Measurements from ENCODE around the gene FBXO39.
"Not testable (repeated sequence)": the region's sequence is repeated elsewhere in the genome, so short reads cannot be mapped to it uniquely, and the experiment has no call there.

FBXO39 gene

DNA sequence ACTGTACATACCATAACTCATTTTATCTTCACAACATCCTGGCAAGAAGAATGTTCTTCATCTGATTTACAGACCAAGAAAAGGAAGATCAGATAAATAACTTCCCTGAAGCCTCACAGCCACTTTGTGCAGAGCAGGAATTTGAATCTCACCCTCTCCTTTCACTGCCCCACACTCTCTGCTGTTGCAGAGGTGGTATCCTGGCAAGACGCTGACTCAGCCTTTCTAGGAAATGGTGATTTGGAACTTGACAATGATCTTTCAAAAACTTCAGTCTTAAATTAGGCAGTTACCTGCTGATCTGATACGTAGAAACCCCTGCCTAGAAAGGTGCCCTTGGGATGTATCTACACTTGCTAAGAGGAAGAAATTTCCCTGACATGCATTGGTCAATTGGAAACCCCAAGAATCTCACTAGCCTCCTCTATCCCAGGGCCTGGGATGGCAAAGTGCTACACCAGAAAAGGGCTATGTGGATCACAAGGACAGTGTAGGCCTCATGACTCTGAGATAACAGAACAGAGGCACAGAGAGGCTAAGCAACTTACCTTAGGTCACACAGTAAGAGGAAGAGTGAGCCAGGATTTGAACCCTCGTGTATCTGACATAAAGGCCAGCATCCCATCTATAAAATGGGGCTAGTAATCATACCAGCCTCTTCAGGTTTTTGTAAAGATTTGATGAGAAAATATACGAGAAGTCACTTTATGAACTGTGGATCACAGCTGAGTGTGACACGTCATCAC is 17.9 kb downstream of the FBXO39 start:
- no peak for DNase-seq

DNA sequence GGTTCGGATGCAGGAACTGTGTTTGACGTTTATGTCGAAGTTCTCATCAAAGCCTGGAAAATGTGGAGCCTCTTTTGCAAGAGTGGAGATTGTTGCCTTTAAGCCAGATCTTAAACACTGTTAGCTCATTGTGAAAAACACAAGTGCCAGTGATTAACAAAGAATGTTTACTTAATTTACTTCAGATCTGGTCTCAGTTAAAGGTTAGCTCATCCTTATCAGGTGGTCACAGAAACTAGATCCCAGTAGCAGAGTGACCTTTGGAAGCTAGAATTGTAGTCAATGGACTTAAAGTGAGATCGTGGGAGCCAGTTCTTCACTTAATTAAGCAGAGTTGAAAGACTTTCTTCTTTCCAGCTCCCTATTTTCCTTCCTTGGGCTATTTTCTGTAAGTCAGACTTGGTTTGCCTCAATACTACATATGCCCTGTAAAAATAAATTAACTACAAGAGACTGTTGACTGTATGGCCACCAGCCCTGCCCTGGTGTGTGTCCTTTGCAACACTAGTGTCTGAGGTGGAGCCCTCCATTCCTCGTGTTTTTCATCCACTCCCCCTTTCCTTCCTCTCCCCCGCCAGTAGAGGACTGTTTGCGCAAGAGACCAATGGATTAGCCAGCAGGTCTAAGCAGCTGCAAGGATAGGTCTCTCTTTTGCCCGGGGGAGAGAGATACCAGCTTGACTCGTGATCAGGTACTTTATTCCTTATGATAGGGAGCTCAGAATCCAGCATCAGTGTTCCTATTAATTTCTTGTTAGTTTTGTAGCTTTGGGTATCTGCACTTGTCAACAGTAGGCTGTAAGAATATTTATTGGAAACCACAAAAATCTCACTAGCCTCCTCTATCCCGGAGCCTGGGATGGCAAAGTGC is 20.2 kb downstream of the FBXO39 start:
- DNase-seq: no peak

DNA sequence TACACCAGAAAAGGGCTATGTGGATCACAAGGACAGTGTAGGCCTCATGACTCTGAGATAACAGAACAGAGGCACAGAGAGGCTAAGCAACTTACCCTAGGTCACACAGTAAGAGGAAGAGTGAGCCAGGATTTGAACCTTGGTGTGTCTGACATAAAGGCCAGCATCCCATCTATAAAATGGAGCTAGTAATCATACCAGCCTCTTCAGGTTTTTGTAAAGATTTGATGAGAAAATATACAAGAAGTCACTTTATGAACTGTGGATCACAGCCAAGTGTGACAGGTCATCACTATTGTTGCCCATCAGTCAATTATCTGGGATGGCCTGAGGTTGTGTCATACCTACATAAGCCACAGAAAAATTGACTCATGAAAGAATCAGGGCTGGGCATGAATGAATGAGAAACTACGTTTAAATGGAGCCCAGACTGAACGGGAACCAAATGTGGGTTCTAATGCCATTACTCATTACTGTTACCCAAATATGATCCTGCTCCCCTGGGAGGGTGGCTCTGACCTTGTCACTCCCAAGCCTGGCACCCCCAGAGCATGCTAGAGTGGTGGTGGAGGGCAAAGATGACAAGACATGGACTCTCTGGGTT is 21.0 kb downstream of the FBXO39 start:
- no peak for DNase-seq

DNA sequence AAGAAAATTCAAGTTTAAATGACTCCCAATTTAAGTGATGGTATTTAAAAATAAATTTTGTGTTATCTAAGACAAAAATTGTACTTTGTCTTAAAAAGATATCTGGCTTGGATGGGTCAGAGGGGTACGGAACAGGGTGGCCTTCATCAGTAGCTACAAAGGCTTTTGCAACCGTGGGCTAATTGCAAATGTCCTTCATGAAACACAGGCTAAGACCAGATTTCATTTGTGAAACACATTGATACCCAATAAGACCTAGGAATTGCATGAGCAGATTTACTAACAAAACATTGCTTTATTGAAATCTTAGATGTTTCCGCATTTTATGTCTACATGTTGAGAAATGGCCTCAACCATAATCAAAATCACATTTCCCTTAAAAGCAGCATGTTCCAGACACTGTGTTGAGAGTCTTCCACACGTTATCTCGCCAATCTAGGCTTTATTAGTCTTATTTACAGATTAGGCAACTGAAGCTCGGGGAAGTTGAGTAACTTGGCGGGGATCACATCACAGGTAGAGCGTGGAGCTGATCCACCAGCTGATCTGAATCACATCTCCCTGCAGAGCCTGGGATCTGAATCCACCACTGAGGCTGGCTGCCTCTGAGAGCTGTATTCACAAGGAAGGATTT is 21.8 kb downstream of the FBXO39 start:
- no peak for DNase-seq

DNA sequence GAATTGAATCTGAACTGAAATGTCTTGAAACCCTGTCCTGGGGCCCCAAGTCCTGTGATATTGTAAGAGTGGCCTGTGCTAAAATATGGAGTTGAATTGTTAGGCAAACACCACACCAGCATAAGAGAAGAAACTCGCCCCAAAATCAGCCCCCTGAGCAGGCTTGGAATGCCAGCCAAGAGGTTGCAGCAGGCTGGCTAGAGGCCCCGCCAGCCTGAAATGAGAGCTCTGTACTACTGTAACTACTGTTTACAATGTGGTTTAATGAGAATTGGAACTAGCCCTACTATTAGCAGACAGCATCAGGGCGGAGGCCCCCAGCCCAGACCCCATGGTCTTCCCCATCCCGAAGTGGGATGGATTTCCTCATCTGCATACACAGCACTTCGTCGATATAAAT is 23.7 kb downstream of the FBXO39 start:
- no peak for DNase-seq

DNA sequence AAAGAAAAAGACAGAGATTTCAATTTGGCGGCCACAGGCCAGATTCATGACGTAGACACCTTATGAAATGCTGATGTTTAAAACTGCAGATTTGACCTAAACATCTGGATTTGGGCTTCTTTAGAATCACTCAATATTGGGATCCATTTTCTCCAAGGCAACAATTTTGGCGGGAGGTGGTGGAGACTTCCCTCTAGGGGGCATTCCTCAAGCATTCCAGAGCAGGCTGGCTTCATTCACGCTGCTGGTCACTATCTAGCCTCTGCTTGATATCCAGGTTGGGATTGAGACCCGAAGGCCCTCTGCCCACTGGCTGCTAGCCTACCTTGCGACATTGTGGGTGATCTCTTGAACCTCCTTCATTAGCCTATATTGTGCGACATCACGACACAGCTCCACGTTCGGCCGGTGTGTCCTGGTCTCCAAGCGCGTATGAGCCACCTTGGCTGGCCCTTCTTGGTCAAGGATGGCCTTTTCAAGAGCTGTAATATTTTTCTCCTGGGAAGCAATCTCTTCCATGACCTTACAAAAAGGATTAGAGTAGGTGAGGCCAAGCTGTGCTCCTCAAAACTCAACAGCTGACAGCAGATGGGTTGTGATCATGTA is 24.5 kb downstream of the FBXO39 start:
- DNase-seq: no peak

DNA sequence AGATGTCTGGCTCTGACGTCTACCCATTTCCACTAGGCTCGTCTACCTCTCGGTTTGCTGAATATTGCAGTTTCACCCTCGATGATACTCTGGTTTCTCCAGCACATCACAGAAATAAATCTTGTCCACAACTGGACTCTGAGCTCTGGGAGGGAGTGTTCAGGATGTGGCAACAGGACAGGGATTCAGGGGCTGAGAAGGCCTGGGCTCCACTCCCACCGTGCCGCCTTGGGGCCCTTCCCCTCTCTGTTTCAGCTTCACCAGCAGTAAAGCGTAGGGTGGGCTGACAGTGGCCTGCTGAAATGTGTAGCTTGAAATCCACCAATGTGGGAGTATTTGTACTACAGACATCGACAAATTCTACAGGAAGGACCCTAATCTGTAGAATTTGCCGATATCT is 35.5 kb downstream of the FBXO39 start:
- DNase-seq: no peak

DNA sequence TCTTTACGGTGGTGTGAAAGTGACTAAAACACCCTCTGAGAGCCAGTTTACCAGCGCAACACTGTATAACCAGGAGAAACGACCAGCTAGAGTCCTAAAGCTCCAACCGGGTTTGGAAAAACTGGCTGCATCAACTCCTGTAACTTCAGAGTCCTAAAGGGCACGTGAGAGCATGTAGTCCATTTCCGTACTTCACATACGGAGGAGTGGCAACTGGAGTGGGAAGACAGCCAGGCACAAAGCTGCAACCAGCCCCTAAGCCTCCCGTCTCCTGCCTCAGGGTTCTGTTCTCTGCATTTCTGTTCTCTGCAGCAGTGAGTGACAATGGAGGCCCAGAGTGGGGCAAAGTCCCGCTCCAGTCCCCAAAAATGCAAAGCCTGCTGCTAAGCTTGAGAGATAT is 36.3 kb downstream of the FBXO39 start:
- no peak for DNase-seq

DNA sequence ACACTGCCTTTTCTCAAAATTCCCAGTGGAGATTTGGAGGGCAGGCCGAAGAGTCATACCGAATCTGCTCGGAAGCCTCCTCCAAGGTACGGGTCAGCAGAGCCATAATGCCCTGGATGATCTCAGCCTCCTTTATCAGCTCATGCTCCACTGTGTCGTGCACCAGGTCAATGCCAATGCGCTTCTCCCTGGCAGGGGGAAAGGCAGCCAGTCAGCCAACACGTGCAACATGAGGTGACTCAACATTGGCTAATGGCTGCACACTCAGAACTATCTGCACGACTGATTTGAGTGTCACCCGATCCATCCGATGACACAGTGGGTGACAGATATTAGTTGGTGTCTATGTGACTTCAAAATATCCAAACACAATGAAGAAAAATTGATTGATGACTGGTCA is 39.8 kb downstream of the FBXO39 start:
- DNase-seq: no peak

DNA sequence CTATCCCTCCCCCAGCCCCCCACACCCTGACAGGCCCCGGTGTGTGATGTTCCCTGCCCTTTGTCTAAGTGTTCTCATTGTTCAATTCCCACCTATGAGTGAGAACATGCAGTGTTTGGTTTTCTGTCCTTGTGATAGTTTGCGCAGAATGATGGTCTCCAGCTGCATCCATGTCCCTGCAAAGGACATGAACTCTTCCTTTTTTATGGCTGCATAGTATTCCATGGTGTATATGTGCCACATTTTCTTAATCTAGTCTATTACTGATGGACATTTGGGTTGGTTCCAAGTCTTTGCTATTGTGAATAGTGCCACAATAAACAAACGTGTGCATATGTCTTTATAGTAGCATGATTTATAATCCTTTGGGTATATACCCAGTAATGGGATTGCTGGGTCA is 40.4 kb downstream of the FBXO39 start:
- DNase-seq: not testable (repeated sequence)

DNA sequence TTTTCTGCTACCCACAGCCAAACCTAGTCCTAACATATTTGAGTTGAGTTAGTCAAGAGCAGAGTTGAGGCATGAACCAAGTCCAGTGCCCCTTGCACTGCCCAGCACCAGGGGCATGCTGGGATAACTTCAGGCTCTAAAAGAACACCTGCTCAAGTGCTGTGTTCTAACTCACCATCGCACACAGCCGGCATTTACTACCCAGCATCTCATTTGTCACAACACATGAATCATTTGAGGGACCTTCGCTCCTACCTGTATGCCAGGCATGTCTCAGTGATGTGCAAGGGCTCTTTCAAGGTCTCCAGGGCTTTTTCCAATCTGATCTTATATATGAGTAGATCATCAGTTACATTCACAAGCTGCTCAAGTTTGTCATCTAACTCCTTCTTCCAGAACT is 42.9 kb downstream of the FBXO39 start:
- no peak for DNase-seq

DNA sequence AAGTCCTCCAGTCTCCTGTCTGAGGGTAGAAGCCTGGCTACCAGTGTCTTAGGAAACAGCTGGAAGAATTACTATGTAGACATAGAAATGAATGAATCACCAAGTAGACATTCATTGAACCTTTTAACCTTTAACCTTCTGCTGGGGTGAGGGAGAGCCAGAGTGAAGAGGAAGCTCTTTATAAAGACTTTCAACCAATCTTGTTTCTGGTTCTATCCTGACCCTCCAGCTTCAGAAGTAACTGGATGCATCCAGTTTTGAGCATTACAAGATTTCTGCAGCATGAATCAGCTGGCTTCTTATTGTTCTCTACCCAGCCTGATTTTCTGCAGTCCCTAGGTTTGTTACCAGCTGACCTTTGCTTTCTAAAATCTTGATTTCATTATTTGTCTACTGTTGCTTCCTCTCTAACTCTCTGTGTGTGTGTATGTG is 47.0 kb downstream of the FBXO39 start:
- no peak for DNase-seq

DNA sequence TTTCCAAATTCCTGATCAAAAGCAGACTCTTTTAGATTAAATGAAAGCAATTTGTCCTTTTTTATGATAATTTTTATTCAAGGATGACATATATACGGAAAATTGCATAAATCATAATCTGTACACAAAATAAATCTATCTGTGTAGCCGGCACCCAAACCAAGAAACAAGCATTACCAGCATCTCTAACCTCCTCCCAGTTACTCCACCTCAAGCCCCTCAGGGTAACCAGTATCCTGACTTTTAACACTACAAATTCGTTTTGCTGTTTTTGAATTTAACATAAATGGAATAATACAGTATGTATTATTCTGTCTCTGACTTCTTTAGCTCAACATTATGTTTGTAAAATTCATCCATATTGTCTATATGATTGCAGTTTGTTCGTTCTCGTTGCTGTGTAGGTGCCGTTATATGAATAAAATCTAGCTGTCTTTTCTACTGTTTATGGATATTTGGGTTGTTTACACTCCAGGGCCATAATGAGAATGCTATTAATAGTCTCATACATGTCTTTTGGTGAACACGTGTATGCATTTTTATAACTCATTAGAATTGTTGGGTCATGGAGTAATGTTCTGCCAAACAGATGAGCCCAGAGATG is 54.5 kb downstream of the FBXO39 start:
- DNase-seq: no peak

DNA sequence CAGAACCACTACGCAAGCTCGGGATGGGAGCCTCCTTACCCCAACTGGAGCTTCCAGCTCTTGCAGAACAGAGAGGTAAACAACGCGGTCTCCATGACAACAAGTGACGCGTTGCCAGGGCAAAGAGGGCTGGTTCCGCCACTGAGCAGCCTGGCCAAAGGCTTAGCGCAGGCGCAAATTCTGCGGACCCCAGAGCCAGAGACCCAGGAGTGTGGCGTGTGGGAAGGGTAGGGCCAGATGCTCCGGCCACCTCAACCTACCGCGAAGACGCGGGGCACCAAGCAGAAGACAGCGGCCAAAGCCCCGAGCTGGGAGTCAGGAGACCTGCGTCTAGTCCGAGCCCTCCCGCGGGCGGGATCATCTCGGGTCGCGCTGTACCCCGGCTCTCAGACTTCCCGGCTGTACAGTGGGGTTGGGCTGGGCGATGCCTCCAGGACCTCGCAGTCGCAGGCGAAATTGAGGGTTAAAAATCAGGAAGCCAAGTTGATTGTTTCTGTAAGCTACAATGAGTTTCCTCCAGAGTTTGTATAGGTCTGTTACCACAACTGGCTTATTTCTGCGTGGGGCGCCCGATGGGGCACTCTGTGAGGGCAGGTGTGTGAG is 55.7 kb downstream of the FBXO39 start, which contains the start of gene TEKT1:
TSS of gene TEKT1 (minus strand) at position 69 of the 603 bp plus-strand sequence. CDS start 1,353 bp downstream, outside the sequence.
- DNase-seq: no peak
